GM18526 (cell line): ENCODE measurements around the gene RIC8B.

Source experiments
- POLR2A ChIP-seq: IDR thresholded peaks from 3 replicates; pipeline ENCODE4 v1.6.1; 2011; ENCODE audit not compliant: insufficient read length; ENCODE audit errors: extremely low read depth

RIC8B gene

GRCh38 chr12:106915635-106916026, 141.1 kb downstream of the RIC8B start:
- no peak for TF ChIP-seq POLR2A

- no peak for TF ChIP-seq POLR2A
Observed at GRCh38 chr12:106917503-106917902, 143.0 kb downstream of the RIC8B start.

GRCh38 chr12:106918746-106919145, 144.3 kb downstream of the RIC8B start:
- TF ChIP-seq POLR2A, result no peak

- TF ChIP-seq POLR2A, result no peak
Observed at GRCh38 chr12:106919910-106920544, 145.5 kb downstream of the RIC8B start.

- no peak for TF ChIP-seq POLR2A
Observed at GRCh38 chr12:106924268-106924861, 149.9 kb downstream of the RIC8B start.

- TF ChIP-seq POLR2A, result no peak
Observed at GRCh38 chr12:106926657-106927056, 152.2 kb downstream of the RIC8B start.

GRCh38 chr12:106934277-106934676, 159.8 kb downstream of the RIC8B start:
- TF ChIP-seq POLR2A, result no peak
